H1 (cell line): Measurements from ENCODE around the gene SOBP. TPM values are rescaled to one million over a fixed set of nuclear protein-coding genes. Genes with fewer than 3 reads are reported as not detected.

Experiments used
- KDM5A ChIP-seq: fragments of 200-600 bp; IDR thresholded peaks from 2 replicates; pipeline ENCODE4 v1.7.1; 2012; ENCODE audit warnings: mild to moderate bottlenecking, low read length, inconsistent platforms, mixed read lengths
- polyA plus RNA-seq, 7 experiments: library from polyadenylated mRNA; depleted of rRNA in 3 of 7; stranded (reverse) in 5 of 7; unstranded in 2 of 7; fragments of >200 nt in 5 of 7; fragments of 200-250 nt in 2 of 7; gene quantifications; 1 replicate in 5 of 7; 2 replicates in 1 of 7; 4 replicates in 1 of 7; pipeline versions ENCODE4 v1.2.1 to v1.2.3, GENCODE V29; 2011 to 2013; ENCODE audit warnings: missing spikeins in 2 of 7, mixed read lengths in 2 of 7
- total RNA-seq: library from RNA; stranded (reverse); fragmentation: NEBNext Ultra II Directional; extraction: Animal tissue kit (Norgen Biotek cat#: 25700); gene quantifications from 2 replicates; pipeline ENCODE4 v1.2.1, GENCODE V29; 2021

SOBP gene
- total and polyA plus RNA-seq, 2 of the 8 experiments (the other 6 are each of a cell fraction or from before 2014, with no cell fraction given): 0.45 to 6.2 TPM

GRCh38 chr6:107539849-107540464 is 50.0 kb downstream of the SOBP start (continued):
- TF ChIP-seq KDM5A: no peak
